ENCODE measurements around the gene LYPD1. TPM values are rescaled to one million over a fixed set of nuclear protein-coding genes. Genes with fewer than 3 reads are reported as not detected.
"Not testable (repeated sequence)": the region's sequence is repeated elsewhere in the genome, so short reads cannot be mapped to it uniquely, and the experiment has no call there.

LYPD1 gene
- total RNA-seq, 1 experiment from 2014 or later, result 34.3 TPM

DNA sequence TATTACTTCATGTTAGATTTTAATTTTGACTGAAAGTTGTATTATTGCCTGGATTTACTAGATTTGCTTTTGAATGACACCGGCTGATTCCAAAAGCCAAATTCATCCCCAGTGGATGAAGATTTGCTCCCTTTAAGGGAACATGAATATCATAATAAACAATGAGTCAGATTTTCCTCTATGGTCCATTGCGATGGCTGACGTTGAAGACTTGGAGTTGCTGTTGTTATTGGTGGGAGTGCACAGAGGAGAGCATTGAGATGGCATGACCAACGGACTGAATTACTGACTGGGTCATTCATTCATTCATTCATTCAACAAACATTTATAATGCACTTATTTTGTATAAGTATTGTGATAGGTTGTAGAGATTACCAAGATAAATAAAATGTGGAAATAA lies 33.4 kb upstream of the LYPD1 start:
- TF ChIP-seq, protein P1, sequence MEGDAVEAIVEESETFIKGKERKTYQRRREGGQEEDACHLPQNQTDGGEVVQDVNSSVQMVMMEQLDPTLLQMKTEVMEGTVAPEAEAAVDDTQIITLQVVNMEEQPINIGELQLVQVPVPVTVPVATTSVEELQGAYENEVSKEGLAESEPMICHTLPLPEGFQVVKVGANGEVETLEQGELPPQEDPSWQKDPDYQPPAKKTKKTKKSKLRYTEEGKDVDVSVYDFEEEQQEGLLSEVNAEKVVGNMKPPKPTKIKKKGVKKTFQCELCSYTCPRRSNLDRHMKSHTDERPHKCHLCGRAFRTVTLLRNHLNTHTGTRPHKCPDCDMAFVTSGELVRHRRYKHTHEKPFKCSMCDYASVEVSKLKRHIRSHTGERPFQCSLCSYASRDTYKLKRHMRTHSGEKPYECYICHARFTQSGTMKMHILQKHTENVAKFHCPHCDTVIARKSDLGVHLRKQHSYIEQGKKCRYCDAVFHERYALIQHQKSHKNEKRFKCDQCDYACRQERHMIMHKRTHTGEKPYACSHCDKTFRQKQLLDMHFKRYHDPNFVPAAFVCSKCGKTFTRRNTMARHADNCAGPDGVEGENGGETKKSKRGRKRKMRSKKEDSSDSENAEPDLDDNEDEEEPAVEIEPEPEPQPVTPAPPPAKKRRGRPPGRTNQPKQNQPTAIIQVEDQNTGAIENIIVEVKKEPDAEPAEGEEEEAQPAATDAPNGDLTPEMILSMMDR (IDR thresholded peaks at IDR 0.05; ENCODE audit: unreplicated experiment), result no peak
- no peaks in the 10 kb centered on the region for H3K9me3 Mint-ChIP-seq (ENCODE audit: low read depth, unreplicated experiment)
- intact Hi-C loops (cut with micrococcal nuclease; ENCODE audit: unreplicated experiment), result no loop called here
- DNase-seq, result no peak
- no peak overlapping the region for H3K4me3 Mint-ChIP-seq (ENCODE audit: low read depth, unreplicated experiment)
- CTCF ChIA-PET, result no interaction called here
- H3K36me3 Mint-ChIP-seq (ENCODE audit: insufficient read depth, unreplicated experiment), result no peaks in the 10 kb centered on the region
- H3K27ac Mint-ChIP-seq (ENCODE audit: unreplicated experiment), result no peak overlapping the region
- BruUV-seq (replicated peaks), result no TSS peak
- no peaks in the 10 kb centered on the region for H3K4me1 Mint-ChIP-seq (ENCODE audit: low read depth, unreplicated experiment)
- H3K27me3 Mint-ChIP-seq (ENCODE audit: unreplicated experiment), result no peaks in the 10 kb centered on the region

DNA sequence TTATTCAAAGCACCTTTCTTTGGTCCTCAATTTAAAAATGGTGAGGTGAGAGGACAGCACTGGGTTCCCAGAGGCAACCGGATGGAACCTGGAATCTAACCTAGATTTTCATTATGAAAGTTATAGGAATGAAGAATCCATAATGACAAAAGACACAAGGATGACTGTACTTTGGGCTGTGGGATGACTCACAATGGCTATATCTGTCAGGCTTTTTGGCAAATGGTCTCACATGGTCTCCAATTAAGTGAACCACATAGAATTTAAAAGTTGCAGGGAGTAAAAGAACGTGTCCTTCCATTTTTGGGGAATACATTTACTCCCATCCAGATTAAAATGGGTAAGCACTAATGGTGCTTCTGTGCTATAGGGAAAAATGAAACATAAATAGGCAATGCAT lies 31.8 kb upstream of the LYPD1 start:
- no peak for DNase-seq
- no peaks in the 10 kb centered on the region for H3K4me1 Mint-ChIP-seq (ENCODE audit: low read depth, unreplicated experiment)
- no peaks in the 10 kb centered on the region for H3K27me3 Mint-ChIP-seq (ENCODE audit: unreplicated experiment)
- no peaks in the 10 kb centered on the region for H3K9me3 Mint-ChIP-seq (ENCODE audit: low read depth, unreplicated experiment)
- H3K27ac Mint-ChIP-seq (ENCODE audit: unreplicated experiment), result no peak overlapping the region
- H3K4me3 Mint-ChIP-seq (ENCODE audit: low read depth, unreplicated experiment), result no peak overlapping the region
- CTCF ChIA-PET, result no interaction called here
- TF ChIP-seq, protein P1 (IDR thresholded peaks at IDR 0.05; ENCODE audit: unreplicated experiment), result no peak
- H3K36me3 Mint-ChIP-seq (ENCODE audit: insufficient read depth, unreplicated experiment), result no peaks in the 10 kb centered on the region
- intact Hi-C loops (cut with micrococcal nuclease; ENCODE audit: unreplicated experiment), result no loop called here
- BruUV-seq (replicated peaks), result no TSS peak

DNA sequence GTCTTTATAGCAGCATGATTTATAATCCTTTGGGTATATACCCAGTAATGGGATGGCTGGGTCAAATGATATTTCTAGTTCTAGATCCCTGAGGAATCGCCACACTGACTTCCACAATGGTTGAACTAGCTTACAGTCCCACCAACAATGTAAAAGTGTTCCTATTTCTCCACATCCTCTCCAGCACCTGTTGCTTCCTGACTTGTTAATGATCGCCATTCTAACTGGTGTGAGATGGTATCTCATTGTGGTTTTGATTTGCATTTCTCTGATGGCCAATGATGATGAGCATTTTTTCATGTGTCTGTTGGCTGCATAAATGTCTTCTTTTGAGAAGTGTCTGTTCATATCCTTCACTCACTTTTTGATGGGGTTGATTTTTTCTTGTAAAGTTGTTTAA lies 29.8 kb upstream of the LYPD1 start:
- BruUV-seq (replicated peaks), result not testable (repeated sequence)

DNA sequence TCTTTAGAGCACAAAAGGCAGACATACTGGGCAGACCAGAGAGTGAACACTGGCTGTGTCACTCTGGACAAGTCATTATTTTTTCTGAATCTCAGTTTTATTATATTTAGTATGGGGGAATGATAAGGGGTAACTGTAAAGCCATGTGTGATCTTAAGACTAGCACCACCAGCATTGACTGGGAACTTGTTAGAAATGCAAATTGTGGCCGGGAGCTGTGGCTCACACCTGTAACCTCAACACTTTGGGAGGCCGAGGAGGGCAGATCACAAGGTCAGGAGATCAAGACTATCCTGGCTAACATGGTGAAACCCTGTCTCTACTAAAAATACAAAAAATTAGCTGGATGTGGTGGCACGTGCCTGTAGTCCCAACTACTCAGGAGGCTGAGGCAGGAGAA lies 28.3 kb upstream of the LYPD1 start:
- DNase-seq; H3K36me3 Mint-ChIP-seq (ENCODE audit: insufficient read depth, unreplicated experiment); intact Hi-C loops (cut with micrococcal nuclease; ENCODE audit: unreplicated experiment); H3K4me3 Mint-ChIP-seq (ENCODE audit: low read depth, unreplicated experiment); H3K27ac Mint-ChIP-seq (ENCODE audit: unreplicated experiment); BruUV-seq (replicated peaks); H3K27me3 Mint-ChIP-seq (ENCODE audit: unreplicated experiment); H3K4me1 Mint-ChIP-seq (ENCODE audit: low read depth, unreplicated experiment); H3K9me3 Mint-ChIP-seq (ENCODE audit: low read depth, unreplicated experiment): not testable (repeated sequence)
- CTCF ChIA-PET, result interaction anchor here (0.8 kb wide), 1 partner anchor 158 kb away, joined by 3 read pairs; no protein-coding TSS in a partner anchor

More for the DNA sequence above, 29.8 kb upstream of the LYPD1 start:
- H3K27me3 Mint-ChIP-seq (ENCODE audit: unreplicated experiment); H3K4me3 Mint-ChIP-seq (ENCODE audit: low read depth, unreplicated experiment); DNase-seq; H3K4me1 Mint-ChIP-seq (ENCODE audit: low read depth, unreplicated experiment); intact Hi-C loops (cut with micrococcal nuclease; ENCODE audit: unreplicated experiment); CTCF ChIA-PET; H3K9me3 Mint-ChIP-seq (ENCODE audit: low read depth, unreplicated experiment); H3K36me3 Mint-ChIP-seq (ENCODE audit: insufficient read depth, unreplicated experiment); H3K27ac Mint-ChIP-seq (ENCODE audit: unreplicated experiment): not testable (repeated sequence)

DNA sequence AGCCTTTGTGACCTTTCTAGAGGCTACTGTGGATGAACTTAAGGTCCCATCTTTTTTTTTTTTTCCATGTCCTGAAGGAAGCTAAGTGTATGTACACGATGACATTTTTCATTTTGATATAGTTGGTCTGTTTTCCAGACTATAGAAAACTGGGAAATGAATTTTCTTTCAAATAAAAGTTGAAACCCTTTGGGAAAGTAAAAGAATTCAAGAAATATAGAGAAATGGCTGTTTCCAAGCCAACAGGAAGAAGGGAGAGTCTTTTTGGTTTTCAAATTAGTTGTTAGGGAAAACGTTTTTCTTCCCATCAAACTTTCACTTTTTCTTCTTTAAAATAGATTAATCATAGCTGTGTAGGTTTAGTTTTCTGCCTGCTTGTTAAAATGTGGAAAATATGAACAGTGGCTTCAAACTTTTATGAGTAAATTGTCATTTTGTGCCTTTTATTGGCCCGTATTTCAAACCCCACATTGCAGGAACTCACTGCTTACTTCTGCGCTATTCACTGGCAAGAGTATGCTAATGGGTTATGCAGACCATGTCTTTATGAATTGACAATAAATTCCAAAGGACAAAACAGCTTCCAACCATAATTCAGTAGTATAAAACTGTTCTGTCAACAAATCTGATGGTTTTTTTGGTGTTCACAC lies 27.7 kb upstream of the LYPD1 start:
- CTCF ChIA-PET, result no interaction called here
- no peak overlapping the region for H3K4me3 Mint-ChIP-seq (ENCODE audit: low read depth, unreplicated experiment)

More for the DNA sequence above, 27.7 kb upstream of the LYPD1 start:
- H3K36me3 Mint-ChIP-seq (ENCODE audit: insufficient read depth, unreplicated experiment), result no peaks in the 10 kb centered on the region
- intact Hi-C loops (cut with micrococcal nuclease; ENCODE audit: unreplicated experiment), result no loop called here
- H3K27ac Mint-ChIP-seq (ENCODE audit: unreplicated experiment), result no peak overlapping the region
- no peaks in the 10 kb centered on the region for H3K27me3 Mint-ChIP-seq (ENCODE audit: unreplicated experiment)
- H3K9me3 Mint-ChIP-seq (ENCODE audit: low read depth, unreplicated experiment), result no peaks in the 10 kb centered on the region
- TF ChIP-seq, protein P1 (IDR thresholded peaks at IDR 0.05; ENCODE audit: unreplicated experiment), result no peak
- no TSS peak for BruUV-seq (replicated peaks)
- H3K4me1 Mint-ChIP-seq (ENCODE audit: low read depth, unreplicated experiment), result no peaks in the 10 kb centered on the region
- no peak for DNase-seq

Measured in Calu3 (cell line).